Measurements from ENCODE around the gene TOX2. TPM values are rescaled to one million over a fixed set of nuclear protein-coding genes. Genes with fewer than 3 reads are reported as not detected.
A peak's percentile ranks its signal among the peaks of the same experiment; 100 is the strongest.

Gene TOX2
- total RNA-seq, 1 experiment from 2014 or later = not detected

DNA sequence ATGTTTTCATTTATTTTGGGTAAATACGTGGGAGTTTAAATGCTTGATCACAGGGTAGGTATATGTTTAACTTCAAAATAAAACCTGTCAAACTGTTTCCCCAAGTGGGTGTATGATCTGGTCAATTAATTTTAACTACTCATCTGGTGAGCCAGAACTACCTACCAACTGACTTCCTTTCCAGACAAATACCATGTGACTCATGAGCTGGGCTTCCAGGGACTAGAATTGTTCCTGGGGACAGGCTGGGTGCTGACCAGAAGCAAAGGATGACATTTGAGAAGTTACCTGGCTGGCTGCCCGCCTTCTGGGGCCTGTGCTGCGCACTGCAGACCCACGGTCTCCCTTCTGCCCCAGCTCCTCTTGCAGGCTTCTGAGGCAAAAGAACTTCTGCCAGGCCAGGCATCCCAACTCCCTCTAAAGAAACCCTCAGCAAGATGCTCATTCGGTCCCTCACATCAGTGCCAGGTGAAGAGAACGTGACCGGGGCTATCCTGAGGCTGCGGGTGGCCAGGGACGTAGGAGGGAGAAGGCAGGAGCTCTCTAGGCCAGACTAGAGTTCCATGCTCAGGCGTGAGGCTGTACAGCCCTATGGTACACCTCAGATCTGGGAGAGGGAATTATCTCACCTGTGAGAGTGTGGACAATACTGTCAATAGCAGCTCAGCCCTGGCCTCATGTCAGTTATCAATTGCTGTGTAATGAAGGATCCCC is 168.7 kb downstream of the TOX2 start:
- Mint-ChIP-seq H3K27me3 (ENCODE audit: unreplicated experiment) (peaks cover 53% of the 10 kb centered on the region), H3K27ac (ENCODE audit: unreplicated experiment) (no peak overlapping the region), H3K36me3 (ENCODE audit: insufficient read depth, unreplicated experiment) (no peaks in the 10 kb centered on the region), H3K9me3 (ENCODE audit: low read depth, unreplicated experiment) (no peaks in the 10 kb centered on the region), H3K4me3 (ENCODE audit: low read depth, unreplicated experiment) (no peak overlapping the region), H3K4me1 (ENCODE audit: low read depth, unreplicated experiment) (peaks cover 7% of the 10 kb centered on the region)
- CTCF ChIA-PET = interaction anchor here (0.6 to 0.9 kb wide), 2 partner anchors 11 to 493 kb away, joined by 3 to 4 read pairs; partner anchors contain the start of gene IFT52
- intact Hi-C loops (cut with micrococcal nuclease; ENCODE audit: unreplicated experiment) = loop anchor here (2.0 to 10.0 kb wide), 3 partner anchors 239 to 635 kb away; no protein-coding TSS in a partner anchor
- no TSS peak for BruUV-seq (replicated peaks)
- peak; percentile 39 for DNase-seq
- no peak for TF ChIP-seq CTCF (IDR thresholded peaks at IDR 0.05; ENCODE audit: unreplicated experiment)

DNA sequence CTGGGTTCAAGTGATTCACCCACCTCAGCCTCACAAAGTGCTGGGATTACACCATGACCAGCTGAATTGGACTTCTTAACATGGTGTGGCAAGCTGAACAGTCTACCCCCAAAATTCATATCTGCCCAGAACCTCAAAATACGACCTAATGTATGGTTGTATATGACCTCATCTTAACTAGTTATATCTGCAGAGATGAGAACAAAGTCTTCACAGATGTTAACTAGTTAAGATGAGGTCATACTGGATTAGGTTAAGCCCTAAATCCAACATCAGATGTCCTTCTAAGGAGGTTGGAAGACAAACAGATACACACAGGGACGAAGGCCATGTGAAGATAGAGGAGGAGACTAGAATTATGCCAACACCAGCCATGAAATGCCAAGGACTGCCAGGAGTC is 169.8 kb downstream of the TOX2 start:
- intact Hi-C loops (cut with micrococcal nuclease; ENCODE audit: unreplicated experiment) = loop anchor here (5.0 to 10.0 kb wide), 2 partner anchors 240 to 547 kb away; no protein-coding TSS in a partner anchor
- no peaks in the 10 kb centered on the region for H3K36me3 Mint-ChIP-seq (ENCODE audit: insufficient read depth, unreplicated experiment)
- H3K27ac Mint-ChIP-seq (ENCODE audit: unreplicated experiment) = no peak overlapping the region
- TF ChIP-seq CTCF (IDR thresholded peaks at IDR 0.05; ENCODE audit: unreplicated experiment) = no peak
- no peak for DNase-seq
- H3K4me3 Mint-ChIP-seq (ENCODE audit: low read depth, unreplicated experiment) = no peak overlapping the region
- H3K27me3 Mint-ChIP-seq (ENCODE audit: unreplicated experiment) = peaks cover 42% of the 10 kb centered on the region
- no peaks in the 10 kb centered on the region for H3K9me3 Mint-ChIP-seq (ENCODE audit: low read depth, unreplicated experiment)
- CTCF ChIA-PET = interaction anchor here (0.7 kb wide), 1 partner anchor 216 kb away, joined by 3 read pairs; no protein-coding TSS in a partner anchor
- no TSS peak for BruUV-seq (replicated peaks)
- H3K4me1 Mint-ChIP-seq (ENCODE audit: low read depth, unreplicated experiment) = peaks cover 7% of the 10 kb centered on the region

GRCh38 chr20:44084891-44085290 is 170.2 kb downstream of the TOX2 start:
- H3K9me3 Mint-ChIP-seq (ENCODE audit: low read depth, unreplicated experiment) = no peaks in the 10 kb centered on the region
- H3K27ac Mint-ChIP-seq (ENCODE audit: unreplicated experiment) = no peak overlapping the region
- no peaks in the 10 kb centered on the region for H3K36me3 Mint-ChIP-seq (ENCODE audit: insufficient read depth, unreplicated experiment)
- DNase-seq = no peak
- H3K4me3 Mint-ChIP-seq (ENCODE audit: low read depth, unreplicated experiment) = no peak overlapping the region
- CTCF ChIA-PET = interaction anchor here (0.7 kb wide), 1 partner anchor 216 kb away, joined by 3 read pairs; no protein-coding TSS in a partner anchor
- no TSS peak for BruUV-seq (replicated peaks)
- TF ChIP-seq CTCF (IDR thresholded peaks at IDR 0.05; ENCODE audit: unreplicated experiment) = no peak
- intact Hi-C loops (cut with micrococcal nuclease; ENCODE audit: unreplicated experiment) = loop anchor here (5.0 to 10.0 kb wide), 2 partner anchors 240 to 548 kb away; no protein-coding TSS in a partner anchor
- H3K4me1 Mint-ChIP-seq (ENCODE audit: low read depth, unreplicated experiment) = peaks cover 7% of the 10 kb centered on the region
- H3K27me3 Mint-ChIP-seq (ENCODE audit: unreplicated experiment) = peaks cover 38% of the 10 kb centered on the region

DNA sequence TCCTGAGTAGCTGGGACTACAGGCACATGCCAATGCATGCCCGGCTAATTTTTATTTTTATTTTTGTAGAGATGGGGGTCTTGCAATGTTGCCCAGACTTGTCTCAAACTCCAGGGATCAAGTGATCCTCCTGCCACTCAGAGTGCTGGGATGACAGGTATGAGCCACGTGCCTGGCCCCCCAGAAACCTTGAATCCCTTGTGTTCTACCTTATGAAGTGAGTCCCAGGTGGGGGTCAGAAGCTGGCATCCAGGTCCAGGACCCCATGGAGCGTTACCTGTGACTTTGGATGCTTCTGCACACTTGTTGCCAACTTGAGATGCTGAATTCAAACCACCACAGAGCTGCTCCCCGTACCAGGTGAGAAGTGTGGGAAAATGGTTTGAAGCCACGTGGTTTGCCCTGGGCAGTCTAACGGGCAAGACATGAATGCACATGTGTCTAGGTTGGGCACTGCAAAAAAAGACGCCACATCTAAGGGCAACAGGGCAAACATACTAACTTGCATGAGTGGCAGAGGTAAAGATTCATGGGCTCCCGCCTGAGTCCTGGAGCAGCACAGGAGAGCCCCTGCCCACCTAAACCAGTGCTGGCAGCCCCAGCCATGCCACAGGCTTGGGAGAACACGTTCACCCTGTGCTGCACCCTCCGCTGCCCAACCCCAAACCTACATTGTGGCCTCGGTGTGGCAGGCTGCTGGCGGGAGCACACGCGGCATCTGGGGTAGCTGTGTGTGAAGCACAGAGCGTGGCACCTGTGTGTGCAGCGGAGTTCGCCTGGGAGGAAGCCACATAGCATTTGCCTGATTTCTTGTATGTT is 171.2 kb downstream of the TOX2 start:
- DNase-seq = no peak
- no TSS peak for BruUV-seq (replicated peaks)
- TF ChIP-seq CTCF (IDR thresholded peaks at IDR 0.05; ENCODE audit: unreplicated experiment) = no peak
- Mint-ChIP-seq H3K27ac (ENCODE audit: unreplicated experiment) (no peak overlapping the region), H3K27me3 (ENCODE audit: unreplicated experiment) (peaks cover 37% of the 10 kb centered on the region), H3K4me1 (ENCODE audit: low read depth, unreplicated experiment) (peaks cover 7% of the 10 kb centered on the region), H3K4me3 (ENCODE audit: low read depth, unreplicated experiment) (no peak overlapping the region), H3K9me3 (ENCODE audit: low read depth, unreplicated experiment) (no peaks in the 10 kb centered on the region), H3K36me3 (ENCODE audit: insufficient read depth, unreplicated experiment) (no peaks in the 10 kb centered on the region)
- intact Hi-C loops (cut with micrococcal nuclease; ENCODE audit: unreplicated experiment) = loop anchor here (10.0 kb wide), 1 partner anchor 241 kb away; no protein-coding TSS in a partner anchor
- CTCF ChIA-PET = interaction anchor here (0.7 kb wide), 1 partner anchor 14 kb away, joined by 4 read pairs; no protein-coding TSS in a partner anchor
